NCI-H1694 (cell line): Measurements from ENCODE around the gene ZIC5.
A peak's percentile ranks its signal among the peaks of the same experiment; 100 is the strongest.

Experiments
- DNase-seq: peaks from one replicate; lab custom pipeline; 2025; lab: John Stamatoyannopoulos, UW

Gene ZIC5

DNA sequence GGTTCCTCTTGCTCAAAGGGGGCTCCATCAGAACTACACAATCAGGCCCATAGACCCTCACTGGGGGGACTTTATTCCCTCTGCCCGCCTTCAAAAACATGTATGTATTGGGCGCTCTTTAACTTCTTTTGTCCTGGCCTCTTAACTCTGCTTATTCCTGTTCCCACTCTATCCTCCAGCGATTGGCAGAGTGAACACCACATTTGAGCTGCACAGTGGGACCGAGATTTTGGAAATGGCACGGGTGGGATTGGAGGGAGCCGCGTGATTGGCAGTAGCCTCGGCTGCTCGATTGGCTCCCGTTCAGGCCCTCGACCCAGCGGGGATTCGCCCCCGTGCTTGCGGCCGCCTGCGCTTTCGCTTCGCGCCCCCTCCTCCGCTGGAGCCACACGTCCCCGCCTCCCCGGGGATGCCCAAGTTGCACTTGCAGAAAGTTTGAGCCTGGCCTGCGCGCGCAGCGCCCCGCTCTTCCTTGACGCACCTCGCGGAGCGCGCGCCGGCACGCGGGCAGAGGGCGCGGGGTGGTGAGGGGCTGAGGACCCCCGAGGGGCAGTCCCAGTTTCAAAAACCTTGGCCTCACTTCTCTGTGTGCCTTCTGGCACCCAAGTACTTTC lies at the start of gene ZIC5:
Gene ZIC5 (minus strand): TSS at position 192 of the 614 bp plus-strand sequence. CDS start 164 bp downstream, at position 28.
- peak; percentile 50 for DNase-seq

- no peak for DNase-seq
Observed at GRCh38 chr13:100019780-100020356, 48.3 kb upstream of the ZIC5 start.

DNA sequence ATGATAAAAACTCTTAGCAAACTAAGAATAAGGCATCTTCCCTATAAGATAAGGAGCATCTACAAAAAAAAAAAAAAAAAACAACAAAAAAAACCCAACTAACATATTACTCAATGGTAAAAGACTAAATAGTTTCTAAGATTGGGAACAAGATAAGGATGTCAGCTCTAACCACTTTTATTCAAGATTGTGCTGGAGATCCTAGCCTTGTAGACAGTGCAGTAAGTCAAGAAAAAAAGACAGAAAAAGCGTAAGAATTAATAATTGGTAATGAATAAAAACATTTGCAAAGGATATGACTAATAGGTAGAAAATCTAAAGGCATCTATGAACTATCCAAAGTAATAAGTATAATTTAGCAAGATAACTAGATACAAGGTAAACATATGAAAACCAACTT lies 43.1 kb upstream of the ZIC5 start:
- DNase-seq, result no peak

- no peak for DNase-seq
Observed at GRCh38 chr13:99998261-99998660, 26.7 kb upstream of the ZIC5 start.

DNA sequence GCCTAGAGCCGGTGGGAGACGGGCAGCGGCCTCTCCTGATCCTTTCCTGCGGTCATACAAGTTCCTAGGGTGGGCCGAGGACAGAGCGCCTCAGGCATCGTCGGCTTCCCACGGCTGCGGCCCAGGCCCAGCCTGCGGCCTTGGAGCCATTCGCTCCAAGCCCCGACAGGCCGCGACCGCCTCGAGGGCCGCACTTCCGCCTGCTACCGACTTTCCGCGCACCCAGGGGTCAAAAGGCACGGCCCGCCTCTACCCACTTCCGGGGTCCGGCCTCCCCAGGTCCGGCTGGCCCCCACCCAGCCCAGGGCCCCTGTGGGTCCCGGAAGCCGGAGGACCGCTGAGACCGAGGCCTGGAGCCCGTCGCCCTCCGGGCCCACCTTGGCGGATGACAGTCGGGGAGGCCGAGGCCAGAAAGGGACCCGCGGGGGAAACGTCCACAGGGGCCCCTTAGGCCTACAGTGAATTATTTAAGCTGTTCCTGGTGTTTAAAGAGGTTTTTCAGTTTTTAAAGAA lies 26.2 kb upstream of the ZIC5 start:
- no peak for DNase-seq

DNA sequence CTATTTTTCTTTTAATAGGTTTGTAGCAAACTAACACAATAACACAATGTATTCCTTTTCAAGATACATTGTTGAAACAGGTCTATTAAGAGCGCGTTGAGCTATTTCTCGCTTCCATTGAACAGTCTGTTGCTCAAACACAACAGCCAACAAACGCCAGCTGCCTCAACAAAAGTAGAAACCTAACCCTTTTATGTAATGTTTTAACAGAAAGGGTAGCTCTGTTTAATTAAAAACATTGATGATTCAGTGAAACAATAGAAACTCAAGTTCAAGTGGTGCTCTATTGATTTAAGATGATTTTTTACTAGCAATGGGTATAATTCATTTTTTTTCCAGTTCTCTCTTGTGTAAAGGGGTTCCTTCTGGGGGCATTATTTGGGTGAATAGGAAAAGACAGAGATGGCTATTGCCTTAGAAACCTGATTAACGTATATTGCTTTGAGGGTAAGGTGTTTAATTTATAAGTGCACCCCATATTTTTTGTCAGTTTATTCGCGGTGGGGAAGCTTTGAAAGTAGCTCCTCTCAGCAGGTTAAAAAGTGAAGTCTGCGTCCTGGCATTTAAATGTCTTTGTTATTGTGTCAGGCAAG lies 24.9 kb upstream of the ZIC5 start:
- no peak for DNase-seq

- no peak for DNase-seq
Observed at GRCh38 chr13:99995589-99996380, 24.2 kb upstream of the ZIC5 start.

DNA sequence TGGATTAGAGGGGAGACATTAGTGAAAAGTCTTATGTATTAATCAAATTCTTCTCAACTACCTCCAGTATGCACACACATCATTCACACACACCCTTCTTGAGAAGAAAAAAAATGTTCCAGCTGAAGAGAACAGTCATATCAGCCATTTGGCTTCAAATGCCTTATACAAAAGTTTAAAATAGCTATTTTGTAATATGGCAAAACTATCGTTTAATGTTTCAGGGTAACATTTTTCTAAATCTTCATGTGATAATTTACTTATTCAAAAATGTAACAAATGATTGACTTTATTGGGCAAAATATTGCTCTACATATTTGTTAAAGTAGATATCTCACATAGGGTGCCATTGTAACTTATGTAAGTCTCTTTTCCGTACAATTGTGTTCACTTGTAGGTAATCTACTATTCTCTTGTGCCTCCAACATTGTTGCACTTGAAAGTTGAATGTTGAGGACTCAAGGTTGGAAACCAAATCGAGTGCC lies 23.6 kb upstream of the ZIC5 start:
- no peak for DNase-seq

GRCh38 chr13:99994638-99995020 lies 23.1 kb upstream of the ZIC5 start:
- DNase-seq, result no peak

- no peak for DNase-seq
Observed at GRCh38 chr13:99993660-99994637, 22.4 kb upstream of the ZIC5 start.

DNA sequence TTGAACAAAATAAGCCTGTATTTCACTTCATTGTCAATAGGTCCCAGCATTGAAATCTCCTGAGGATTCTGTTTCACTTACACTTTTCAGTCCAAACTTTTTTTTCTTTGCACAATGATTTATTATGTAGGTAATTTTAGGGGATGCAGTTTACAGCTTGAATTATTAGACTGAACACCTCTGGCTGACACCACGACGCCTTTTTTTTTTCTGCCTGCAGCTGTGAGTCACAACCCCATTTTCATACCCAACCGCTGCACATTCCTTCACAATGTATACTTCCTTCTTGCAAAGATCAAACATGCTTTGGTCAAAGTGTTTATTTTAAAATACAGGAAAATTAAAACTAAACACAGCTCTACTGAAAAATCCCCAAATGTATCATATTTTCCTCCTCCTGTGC lies 21.4 kb upstream of the ZIC5 start:
- no peak for DNase-seq

GRCh38 chr13:99991828-99992775 lies 20.5 kb upstream of the ZIC5 start:
- no peak for DNase-seq

- no peak for DNase-seq
Observed at GRCh38 chr13:99991013-99991827, 19.7 kb upstream of the ZIC5 start.

- DNase-seq, result no peak
Observed at GRCh38 chr13:99990126-99990977, 18.8 kb upstream of the ZIC5 start.

- DNase-seq, result no peak
Observed at GRCh38 chr13:99989276-99990125, 17.9 kb upstream of the ZIC5 start.

DNA sequence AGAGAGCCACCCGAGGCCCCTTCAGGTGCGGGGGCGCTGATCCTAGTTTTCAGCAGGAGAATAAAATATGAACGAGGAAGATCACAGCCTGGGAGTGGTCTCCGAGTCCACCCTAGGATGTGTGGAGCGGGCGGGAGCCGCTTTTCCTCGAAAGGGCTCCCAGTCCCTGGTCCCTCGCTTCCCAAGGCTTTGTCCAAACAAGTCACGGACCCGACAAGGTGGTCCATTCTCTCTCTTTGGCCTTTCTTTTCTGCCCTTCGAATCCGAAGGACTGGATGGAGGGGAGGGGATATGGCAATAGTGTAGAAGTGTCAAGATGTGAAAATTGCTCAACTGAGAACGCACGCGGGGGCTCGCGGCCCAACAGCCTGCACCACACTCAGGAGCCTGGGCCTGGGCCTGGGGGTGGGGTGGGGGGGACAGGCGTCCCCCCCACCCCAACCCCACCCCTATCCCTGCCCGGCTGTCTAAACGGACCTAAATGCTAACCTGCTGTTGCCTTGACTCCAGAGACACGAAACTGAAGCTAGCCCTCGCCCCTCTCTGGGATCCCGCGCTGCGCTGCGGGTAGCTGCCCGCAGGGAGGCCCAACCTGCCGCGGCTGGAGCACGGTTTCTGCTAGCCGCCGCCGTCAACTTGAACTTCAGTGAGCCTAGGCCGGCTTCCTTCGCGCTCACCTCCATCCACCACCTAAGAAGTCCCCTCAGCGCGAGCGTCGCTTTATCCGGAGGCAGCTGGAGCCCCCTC lies 17.1 kb upstream of the ZIC5 start:
- no peak for DNase-seq
